HG03175 (cell line): Measurements from ENCODE around the gene FYN.

Experiments
- ATAC-seq: cut with Tn5 transposase; IDR thresholded peaks from one replicate; pipeline ENCODE4 v1.9.1; 2021; ENCODE audit warnings: mild to moderate bottlenecking, moderate library complexity; ENCODE audit not compliant: unreplicated experiment

FYN gene

DNA sequence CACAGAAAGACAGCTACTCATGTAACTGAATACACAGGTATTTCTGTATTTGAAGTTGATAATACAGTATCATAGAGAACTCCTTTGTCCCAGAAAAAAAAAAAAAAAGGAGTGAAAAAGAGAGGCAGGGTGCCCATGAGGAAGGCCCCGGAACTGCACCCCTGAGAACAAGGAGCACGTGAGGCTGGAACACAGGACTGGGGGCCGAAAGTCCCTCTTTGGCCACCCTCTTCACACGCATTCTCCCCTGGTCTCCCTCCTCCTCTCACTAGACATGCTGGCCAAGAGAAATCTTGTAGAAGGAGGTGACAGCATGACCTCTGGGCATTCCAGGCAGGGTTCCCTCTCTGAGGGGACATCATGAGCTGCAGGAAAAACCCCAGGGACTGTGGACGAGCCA lies 204.8 kb downstream of the FYN start:
- ATAC-seq, result no peak

DNA sequence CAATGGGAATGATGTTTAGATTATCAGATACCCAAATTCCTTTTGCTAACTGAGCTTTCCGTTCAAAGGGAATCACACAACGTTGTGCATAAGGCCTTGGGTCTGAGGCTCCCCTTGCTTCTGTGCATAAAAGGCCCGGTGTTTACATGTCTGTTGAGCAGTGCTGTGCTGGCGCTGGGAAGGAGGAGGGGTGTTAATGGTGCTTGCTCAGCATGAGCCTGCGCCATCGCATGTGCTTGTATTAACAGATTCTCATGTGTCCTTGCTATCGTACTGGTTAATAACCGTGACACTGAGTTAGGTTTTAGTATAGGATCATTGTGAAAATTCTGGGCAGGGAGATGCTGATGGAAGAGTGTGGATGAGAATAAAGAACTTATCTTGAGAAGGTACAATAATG lies 205.3 kb downstream of the FYN start:
- no peak for ATAC-seq

DNA sequence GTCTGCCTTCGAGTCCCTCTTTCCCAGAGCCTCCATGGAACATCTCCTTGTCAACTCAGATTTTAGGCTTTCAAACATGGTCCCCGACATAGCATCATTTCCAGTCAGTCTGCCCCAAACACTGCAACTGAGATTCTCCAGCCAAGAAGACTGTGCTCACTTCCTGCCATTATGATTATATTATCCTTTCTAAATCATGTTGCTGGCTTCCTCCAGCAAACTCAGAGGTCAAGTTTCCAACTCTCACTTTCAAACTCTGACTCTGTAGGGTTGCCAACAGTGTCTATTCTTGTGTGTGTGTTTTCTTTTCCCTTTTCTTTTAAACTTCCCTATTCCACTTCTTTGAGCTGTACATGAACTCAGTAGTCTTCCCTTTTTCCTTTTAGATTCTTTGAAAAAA lies 206.4 kb downstream of the FYN start:
- no peak for ATAC-seq

DNA sequence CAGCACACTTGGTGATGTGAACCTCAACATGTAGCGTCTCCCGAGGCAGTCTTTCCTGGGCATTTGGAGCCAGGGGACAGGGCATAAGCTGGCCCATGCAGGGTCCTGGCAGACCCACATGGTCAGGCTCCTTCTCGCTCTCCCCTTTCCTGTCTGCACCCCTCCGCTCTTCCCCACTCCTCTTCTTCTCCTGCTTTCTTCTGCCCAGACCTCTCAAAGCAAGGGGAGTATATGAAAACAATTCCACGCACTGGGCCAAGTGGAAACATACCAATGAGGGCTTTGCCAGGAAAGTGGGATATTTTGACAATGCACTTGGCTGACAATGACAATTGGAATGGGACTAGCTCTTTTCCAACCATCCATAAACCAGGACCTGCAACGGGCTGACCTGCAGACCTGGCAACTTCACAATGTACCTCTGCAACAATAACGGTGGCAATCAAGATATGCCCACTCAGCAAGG lies 208.7 kb downstream of the FYN start:
- ATAC-seq, result no peak

DNA sequence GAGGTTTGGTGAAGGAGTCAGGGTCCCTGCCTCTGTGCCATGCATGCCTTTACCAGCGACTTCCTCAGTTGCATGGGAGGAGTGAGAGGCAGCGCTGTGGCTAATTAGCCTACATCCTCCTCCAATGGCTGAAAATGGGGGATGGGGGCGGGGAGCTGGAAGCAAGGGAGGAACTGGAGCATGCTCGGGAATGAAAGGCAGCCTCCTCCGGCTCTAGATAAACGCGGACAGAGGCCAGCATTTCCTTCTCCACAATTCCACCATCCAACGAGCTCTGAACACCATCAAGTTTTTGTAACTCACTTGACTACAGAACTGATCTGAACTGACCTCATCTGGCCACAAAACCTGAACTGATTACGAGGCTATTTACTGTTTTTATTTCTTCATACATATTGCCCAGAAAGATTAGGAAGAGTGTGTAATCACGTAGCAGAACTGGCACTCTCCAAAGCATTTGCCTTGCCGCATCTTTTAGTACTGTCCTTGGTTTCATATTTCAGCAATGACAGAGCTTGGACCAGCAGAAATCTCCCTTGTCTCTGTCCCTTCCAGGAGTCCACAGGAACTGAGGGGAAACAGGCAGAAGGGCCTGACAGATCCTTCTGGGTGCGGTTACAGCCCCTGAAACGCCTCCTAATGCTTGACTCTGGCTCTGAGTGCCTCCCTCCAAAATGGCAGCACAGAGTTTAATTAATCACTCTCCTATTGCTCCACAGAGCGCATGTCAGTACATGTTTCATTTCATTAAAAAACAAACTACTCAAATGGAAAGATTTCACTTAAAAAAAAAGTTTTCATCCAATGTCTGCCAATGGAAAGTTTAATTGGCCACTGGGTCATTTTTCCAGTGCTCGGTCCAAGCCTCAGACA lies 209.3 kb downstream of the FYN start:
- ATAC-seq, result no peak

DNA sequence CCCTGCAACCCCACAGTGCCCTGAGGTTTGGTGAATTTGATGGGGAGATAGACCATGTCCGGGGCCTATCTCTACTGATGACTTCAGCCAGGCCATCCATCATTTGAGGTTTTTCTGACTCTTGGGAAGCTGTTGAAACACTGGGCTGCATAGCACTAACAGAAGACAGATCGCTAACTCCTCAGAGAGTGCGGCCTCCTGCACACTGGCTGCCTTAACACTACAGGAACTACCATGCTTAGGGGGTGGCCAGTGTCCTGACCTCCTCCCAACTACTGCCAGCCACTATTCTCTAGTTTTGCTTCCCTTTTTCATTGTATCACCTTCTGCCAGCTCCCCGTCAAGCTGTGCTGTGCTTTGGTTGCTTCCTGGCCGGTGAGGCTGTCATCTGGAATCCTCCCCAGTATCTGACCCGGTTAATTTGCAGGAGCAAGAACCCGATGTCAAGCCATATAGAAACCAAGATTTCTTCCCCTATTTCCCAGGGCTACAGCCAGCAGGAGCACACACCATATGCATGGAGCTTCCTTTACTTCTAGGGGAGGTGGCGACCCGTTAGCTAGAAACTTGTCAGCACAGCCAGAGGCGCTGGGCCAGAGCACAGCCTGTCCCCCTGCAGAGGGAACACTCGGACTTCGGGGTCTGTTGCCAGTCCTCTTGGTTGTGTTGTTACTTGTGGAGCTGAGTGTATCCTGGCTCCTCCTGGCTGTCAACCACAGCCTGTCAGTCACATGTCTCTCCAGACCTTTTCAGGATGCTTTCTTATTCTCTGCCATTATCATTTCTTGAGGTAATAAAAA lies 210.3 kb downstream of the FYN start:
- no peak for ATAC-seq

DNA sequence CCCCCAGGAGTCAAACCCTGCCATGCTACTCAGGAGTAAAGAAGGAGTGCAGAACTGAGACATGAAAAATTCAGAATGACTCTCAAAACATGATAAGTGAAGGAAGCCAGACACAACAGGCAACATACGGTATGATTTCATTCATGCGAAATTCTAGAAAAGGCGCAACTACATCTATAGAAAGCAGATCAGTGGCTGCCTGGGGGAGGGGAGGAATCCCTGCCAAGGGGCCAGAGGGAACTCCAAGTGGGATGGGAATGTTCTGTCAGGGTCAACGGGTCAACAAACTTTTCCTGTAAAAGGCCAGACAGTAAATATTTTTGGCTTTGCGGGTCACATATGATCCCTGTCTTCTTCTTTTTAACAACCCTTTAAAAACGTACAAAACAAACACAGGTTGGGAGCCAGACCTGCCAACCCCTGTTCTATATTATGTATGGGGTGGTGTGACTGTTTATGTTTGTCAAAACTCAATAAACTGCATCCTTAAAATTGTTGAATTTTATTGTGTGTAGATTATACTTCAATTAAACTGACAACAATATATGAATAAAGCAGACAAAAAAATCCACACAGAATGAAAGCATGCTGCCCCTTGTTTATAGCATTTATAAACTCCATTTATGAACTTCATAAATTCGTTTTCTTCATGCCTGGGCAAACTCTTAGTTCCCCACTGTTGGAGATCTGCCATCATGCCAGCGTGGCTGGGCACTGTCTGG lies 211.0 kb downstream of the FYN start:
- no peak for ATAC-seq

DNA sequence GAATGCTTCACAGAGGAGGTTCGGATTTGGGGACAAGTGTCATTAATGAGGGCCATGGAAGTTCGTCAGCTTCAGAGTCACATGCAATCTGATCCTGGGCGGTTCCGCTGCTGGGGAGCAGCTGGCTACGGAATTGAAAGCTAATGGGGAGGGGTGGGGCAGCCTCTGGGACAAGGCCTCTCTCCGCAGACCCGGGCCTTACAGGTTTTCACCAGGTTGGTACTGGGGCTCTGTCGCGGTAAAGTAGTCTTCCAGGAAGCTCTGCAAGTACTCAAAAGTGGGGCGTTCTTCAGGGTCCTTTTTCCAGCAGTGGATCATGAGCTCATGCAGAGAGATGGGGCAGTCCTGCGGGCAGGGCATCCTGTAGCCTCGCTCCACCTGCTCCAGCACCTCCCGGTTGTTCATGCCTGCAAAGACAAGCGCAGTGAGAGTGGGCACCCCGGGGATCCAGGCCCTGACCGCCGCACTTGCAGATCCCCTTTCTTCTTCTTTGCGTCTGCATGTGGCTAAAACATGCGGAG lies 211.7 kb downstream of the FYN start:
- no peak for ATAC-seq

DNA sequence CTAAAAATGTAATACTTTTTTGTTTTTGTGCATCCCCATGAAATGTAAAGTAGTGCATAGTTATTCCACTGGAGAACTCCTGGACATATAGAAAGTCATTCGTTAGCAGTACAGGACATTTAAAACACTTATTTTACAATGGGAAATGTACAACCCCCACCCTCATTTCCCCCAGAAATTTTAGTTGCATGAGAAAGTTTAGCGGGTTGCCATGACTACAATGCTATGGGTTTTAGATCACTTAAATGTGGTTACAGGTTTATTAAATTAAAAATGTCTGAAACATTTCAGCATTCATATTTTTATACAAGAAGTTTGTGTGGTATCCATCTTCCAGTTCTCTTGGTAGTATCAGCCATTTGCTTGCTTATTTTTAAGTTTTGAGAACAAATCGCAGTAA lies 212.7 kb downstream of the FYN start:
- ATAC-seq, result no peak

DNA sequence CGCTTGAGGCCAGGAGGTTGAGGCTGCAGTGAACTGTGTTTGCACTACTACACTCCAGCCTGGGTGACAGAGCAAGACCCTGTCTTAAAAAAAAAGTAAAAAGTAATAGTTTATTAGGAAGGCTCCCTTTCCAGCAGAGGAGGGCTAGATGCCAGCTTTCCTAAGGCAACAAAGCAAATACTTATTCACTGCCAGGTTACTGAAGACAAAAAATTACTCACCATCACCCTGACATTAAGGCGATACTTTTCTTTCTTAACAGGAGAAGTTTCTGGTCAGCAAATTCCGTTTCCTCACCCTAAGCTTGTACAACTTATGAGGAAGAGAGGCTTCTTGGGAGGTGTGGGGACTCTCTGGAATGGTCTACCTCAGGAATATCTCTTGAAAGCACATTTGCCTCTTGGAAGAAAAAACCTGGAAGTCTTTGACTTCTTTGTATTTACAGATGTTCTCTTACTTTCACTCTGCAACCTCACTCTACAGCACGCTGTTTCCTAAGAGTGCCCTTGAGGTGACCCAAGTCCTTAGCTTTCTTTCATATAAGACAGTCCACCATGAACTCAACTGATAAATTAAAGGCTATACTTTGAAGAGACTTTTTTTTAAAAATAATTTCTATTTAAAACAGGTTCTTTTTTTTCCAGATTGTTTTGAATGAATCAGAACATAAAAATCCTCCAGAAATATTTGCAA lies 214.6 kb downstream of the FYN start:
- no peak for ATAC-seq

DNA sequence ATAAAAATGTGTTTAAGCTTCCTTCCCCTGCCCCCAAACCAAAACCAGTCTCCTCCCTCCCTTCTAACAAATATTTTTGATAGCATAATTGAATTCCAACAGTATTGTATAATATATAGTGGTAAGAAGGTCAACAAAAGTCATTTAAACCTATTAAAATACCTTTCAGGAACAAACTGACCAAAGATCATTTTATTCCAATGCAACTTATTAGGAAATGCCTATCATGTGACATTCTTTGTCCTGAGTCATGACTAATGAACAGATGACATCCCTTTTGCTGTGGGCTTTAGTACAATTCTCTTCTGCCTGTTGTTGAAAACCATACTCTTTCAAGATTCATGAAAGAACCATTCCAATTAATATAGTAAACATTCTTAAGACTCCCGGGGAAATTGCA lies 216.1 kb downstream of the FYN start:
- no peak for ATAC-seq

DNA sequence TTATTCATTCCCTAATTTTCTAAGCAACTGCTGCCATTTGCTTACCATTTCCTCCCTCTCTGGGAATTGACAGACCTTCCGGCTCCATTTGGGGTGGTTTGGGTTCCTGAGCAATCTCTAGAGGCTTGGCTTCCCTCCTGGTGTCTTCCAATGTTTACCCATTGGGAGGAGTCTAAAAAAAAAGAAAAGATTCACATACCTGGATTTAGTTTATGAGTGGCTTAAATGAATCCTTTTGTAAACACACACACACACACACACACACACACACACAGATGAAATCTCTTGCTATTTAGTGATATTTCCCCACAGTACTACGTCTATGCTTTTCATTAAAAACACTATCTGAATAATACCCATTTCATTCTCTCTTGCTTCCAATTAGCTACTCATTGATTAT lies 219.3 kb downstream of the FYN start:
- ATAC-seq, result no peak

DNA sequence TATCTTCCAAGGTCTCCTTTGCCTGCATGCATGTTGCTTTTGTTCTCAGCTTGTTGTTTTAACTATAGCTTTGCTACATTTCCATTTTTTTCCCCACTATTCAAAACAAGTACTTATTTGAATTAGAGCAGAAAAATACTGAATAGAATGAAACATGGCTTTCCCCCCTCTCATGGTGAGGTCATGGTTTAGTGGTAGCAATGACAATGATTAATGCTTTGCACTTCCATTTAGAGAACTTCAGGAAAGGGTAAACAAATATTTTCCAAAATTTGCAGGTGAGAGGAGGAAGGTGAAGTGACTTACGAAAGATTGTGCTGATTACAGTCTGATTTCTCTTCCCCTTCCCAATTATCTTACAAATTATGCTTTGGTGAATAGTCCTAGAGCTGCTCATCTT lies 219.8 kb downstream of the FYN start:
- ATAC-seq, result no peak

DNA sequence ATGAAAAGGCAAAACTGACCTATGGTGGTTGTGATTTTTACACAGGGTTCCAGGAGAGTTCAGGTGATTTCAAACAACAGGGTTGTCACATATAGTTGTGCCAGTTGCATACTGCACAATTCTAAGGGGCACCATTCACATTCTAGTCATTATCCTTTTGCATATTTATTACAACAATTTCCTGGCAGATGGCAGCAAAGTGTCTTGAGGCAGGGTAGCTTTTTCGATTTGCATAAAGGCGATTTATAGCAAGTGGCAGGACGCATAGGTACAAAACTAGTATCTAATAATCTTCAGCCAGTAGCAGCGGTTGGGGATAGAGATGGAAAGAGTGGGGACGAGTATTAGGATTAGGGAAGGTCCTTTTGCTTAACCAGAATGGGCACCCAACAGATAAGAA lies 221.1 kb downstream of the FYN start:
- ATAC-seq, result no peak

DNA sequence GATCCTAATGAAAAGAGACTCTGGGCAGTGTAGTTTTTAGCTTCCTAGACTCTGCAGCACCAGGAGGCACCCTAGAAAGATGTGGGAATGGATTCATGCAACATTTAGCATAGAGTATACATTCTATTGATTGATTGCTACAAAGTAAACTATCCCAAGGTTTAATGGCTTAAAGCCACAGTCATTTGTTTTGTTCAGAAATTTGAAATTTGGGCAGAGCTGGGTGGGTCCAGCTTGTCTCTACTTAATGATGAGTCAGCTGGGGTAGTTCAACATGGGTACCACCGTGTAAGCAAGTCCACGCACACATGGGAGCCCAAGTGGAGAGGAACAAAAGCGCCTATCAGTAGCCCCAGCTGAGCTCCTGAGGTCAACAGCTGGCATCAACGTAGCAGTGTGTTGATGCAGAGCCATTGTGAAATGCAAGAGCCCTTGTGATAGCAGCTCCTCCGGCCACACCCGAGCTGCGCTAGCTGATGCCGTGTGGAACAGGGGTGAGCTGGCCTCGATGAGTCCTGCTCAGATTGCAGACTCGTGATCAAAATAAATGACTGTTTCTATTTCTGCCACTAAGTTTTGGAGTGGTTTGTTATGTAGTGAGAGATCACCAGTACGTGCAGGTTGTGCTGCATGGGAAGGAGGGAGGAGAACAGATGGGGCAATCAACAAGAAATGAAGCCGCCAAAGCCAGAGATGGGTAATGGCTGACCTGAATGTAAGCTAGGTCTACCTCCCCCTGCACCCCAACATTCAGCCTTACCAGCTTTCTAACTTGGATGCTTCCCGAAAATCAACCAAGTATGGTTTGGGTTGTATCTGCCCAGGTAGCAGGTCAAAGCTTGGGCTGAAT lies 221.8 kb downstream of the FYN start:
- ATAC-seq, result no peak

DNA sequence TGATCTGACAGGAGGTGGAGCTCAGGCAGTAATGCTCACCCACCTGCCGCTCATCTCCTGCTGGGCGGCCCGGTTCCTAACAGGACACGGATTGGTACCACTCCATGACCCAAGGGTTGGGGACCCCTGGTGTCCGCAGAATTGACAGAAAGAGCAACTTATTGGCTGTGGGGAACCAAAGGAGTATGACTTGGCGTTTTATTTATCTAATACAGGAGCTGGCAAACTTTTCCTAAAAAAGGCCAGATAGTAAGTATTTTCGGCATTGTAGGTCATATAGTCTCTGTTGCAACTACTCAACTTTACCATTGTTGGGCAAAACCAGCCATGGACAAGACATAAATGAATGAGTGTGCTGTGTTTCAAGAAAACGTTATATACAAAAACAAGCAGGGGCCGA lies 223.2 kb downstream of the FYN start:
- ATAC-seq, result no peak

DNA sequence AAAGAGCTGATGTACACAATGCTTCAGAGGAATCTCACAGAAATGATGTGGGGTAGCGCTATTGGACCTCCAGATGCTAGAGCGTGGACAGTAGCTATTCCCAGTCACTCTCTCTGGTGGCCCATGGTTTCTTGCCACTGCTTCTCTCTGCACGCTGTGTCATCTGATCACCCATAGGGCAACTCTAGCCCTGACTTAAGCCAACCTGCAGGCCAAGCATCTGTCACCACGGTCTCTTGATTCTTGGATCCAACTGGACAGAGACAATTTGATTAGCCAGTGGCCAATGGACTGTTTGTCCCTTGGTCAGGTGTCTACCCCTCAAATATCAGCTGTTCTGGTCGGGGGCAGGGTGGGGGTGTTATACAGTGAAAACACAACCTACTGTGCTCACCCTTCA lies 225.2 kb downstream of the FYN start:
- no peak for ATAC-seq

DNA sequence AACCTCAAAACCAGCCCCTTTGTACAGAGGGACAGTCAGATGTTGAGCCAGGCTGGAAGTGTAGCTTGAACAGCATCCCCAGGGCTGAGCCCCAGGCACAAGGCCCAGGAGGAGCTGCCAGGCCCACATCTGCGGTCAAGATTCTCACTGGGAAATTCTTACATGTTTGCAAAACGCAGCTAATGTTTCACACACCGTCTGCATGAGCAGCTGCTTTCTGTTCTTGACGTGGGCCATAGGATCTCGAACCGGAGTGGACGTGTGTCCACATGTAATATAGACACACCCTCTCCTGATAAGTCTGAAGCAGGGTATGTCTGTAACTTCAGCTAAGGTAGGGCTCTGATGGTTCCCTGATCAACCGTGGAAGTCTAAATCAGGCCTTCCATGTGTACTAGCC lies 226.3 kb downstream of the FYN start:
- ATAC-seq, result no peak

DNA sequence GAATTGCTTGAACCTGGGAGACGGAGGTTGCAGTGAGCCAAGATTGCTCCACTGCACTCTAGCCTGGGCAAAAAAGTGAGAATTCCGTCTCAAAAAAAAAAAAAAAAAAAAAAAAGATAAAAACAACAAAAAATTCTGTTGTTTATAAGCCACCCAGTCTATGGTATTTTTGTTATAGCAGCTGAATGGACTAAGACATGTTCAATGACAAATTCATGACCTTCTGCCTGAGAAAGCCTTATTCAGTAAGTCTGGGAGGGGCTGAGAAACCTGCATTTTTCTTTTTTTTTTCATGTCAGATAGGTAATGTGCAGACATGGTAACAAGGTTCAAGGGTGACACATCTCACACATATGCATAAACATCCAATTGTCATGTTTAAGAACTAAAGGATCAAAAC lies 227.2 kb downstream of the FYN start:
- ATAC-seq, result no peak

DNA sequence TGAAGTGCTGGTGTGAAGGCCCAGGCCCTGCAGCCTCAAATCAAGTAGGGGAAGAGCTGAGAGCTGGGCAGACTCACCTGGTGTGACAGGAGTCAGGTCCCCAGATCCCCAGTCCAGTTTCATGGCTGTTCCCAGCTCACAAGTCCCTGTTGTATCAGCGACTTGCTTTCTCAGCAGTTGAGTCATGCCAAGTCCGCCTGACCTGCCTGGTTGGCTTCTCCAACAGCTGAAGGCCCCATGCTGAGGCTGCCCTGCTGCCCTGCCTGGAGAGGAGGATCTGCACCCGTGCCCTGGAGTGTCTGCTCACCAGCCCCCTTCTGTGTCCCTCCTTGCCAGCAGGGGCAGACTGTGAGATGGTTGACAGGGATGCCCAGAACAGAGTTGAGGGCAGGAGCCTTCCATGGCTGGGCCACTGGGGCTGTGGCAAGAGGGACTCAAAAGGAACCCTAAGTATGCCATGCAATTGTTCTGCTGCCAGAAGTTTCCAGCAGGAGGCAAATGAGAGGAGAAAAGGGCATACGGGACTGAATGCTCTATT lies 228.3 kb downstream of the FYN start:
- no peak for ATAC-seq
